Activated CD8-positive, alpha-beta memory T cell treated with anti-CD3 and anti-CD28 coated beads, Interleukin-2, amount 10 ng/mL, durations not matched to agents 7 days and 5 days (primary cell): ENCODE results near the gene TACR1. TPM values are rescaled to one million over a fixed set of nuclear protein-coding genes. Genes with fewer than 3 reads are reported as not detected.
"Not testable (repeated sequence)": the region's sequence is repeated elsewhere in the genome, so short reads cannot be mapped to it uniquely, and the experiment has no call there.

ENCODE experiments used
- ATAC-seq: fragments of 150-1000 bp; cut with Tn5 transposase; one replicate; pipeline ENCODE4 v1.10.0; 2021; ENCODE audit warnings: moderate library complexity
- CTCF ChIA-PET: fragments of 350-600 bp; sonication (Branson Sonifier 250); formaldehyde crosslinking; loops from one replicate; lab custom pipeline; 2021; ENCODE audit warnings: antibody characterized with exemption; lab: Charles Lee
- DNase-seq: peaks from one replicate; pipeline ENCODE4 v3.0.0-alpha.2; 2020
- H3K27ac Mint-ChIP-seq: one replicate; pipeline ENCODE4 v1.8.0; 2021; ENCODE audit warnings: mild to moderate bottlenecking, mixed read lengths
- H3K27me3 Mint-ChIP-seq: one replicate; pipeline ENCODE4 v1.8.0; 2021; ENCODE audit warnings: mixed read lengths
- H3K36me3 Mint-ChIP-seq: one replicate; pipeline ENCODE4 v1.8.0; 2021; ENCODE audit warnings: mild to moderate bottlenecking, mixed read lengths
- H3K4me1 Mint-ChIP-seq: one replicate; pipeline ENCODE4 v1.8.0; 2021; ENCODE audit warnings: mixed read lengths
- H3K4me3 Mint-ChIP-seq: one replicate; pipeline ENCODE4 v1.8.0; 2021; ENCODE audit warnings: mild to moderate bottlenecking, moderate library complexity, mixed read lengths
- H3K9me3 Mint-ChIP-seq: one replicate; pipeline ENCODE4 v1.8.0; 2022; ENCODE audit warnings: low read depth, mixed read lengths
- total RNA-seq, 2 experiments: library from RNA; stranded (reverse); gene quantifications; one replicate each; pipeline ENCODE4 v1.2.3, GENCODE V29; 2021

Gene TACR1
- total RNA-seq, 2 experiments from 2014 or later, result not detected

GRCh38 chr2:75219213-75219612 lies 19.9 kb upstream of the TACR1 start:
- H3K36me3 Mint-ChIP-seq, H3K27me3 Mint-ChIP-seq, DNase-seq, H3K27ac Mint-ChIP-seq, ATAC-seq, H3K4me3 Mint-ChIP-seq, H3K4me1 Mint-ChIP-seq, H3K9me3 Mint-ChIP-seq: not testable (repeated sequence)
- CTCF ChIA-PET, result interaction anchor here (0.7 kb wide), 1 partner anchor 13 kb away, joined by 3 read pairs; no protein-coding TSS in a partner anchor

- no peak overlapping the region for H3K4me3 Mint-ChIP-seq
- no peak for ATAC-seq
- DNase-seq, result no peak
- H3K4me1 Mint-ChIP-seq, result peaks cover 2% of the 10 kb centered on the region
- CTCF ChIA-PET, result no interaction called here
- peaks cover 4% of the 10 kb centered on the region for H3K27me3 Mint-ChIP-seq
- H3K36me3 Mint-ChIP-seq, result no peaks in the 10 kb centered on the region
- no peak overlapping the region for H3K27ac Mint-ChIP-seq
- no peaks in the 10 kb centered on the region for H3K9me3 Mint-ChIP-seq
Observed at GRCh38 chr2:75211266-75211770, 12.0 kb upstream of the TACR1 start.

- Mint-ChIP-seq H3K4me3 (no peak overlapping the region), H3K36me3 (no peaks in the 10 kb centered on the region), H3K9me3 (no peaks in the 10 kb centered on the region), H3K27me3 (peaks cover 11% of the 10 kb centered on the region), H3K4me1 (peaks cover 2% of the 10 kb centered on the region), H3K27ac (no peak overlapping the region)
- DNase-seq, result no peak
- CTCF ChIA-PET, result no interaction called here
- ATAC-seq, result no peak
Observed at GRCh38 chr2:75210409-75210808, 11.1 kb upstream of the TACR1 start.

GRCh38 chr2:75208738-75209137 lies 9.4 kb upstream of the TACR1 start:
- H3K9me3 Mint-ChIP-seq, result no peaks in the 10 kb centered on the region
- CTCF ChIA-PET, result no interaction called here
- ATAC-seq, result no peak

GRCh38 chr2:75204833-75205232 lies 5.5 kb upstream of the TACR1 start:
- CTCF ChIA-PET, result no interaction called here

More at GRCh38 chr2:75208738-75209137, 9.4 kb upstream of the TACR1 start:
- Mint-ChIP-seq H3K27me3 (peaks cover 19% of the 10 kb centered on the region), H3K36me3 (no peaks in the 10 kb centered on the region), H3K27ac (no peak overlapping the region), H3K4me3 (no peak overlapping the region), H3K4me1 (peaks cover 2% of the 10 kb centered on the region)
- no peak for DNase-seq

GRCh38 chr2:75202359-75202758 lies 3.0 kb upstream of the TACR1 start:
- no peak for ATAC-seq
- peaks cover 73% of the 10 kb centered on the region for H3K27me3 Mint-ChIP-seq
- no peak for DNase-seq

More at GRCh38 chr2:75204833-75205232, 5.5 kb upstream of the TACR1 start:
- Mint-ChIP-seq H3K4me3 (no peak overlapping the region), H3K36me3 (no peaks in the 10 kb centered on the region), H3K9me3 (no peaks in the 10 kb centered on the region), H3K4me1 (peaks cover under 1% of the 10 kb centered on the region), H3K27me3 (peaks cover 48% of the 10 kb centered on the region), H3K27ac (no peak overlapping the region)
- ATAC-seq (no peak), DNase-seq (no peak)

GRCh38 chr2:75200140-75201096 lies 1.1 kb upstream of the TACR1 start:
- CTCF ChIA-PET, result interaction anchor here (1.0 to 1.3 kb wide), 2 partner anchors 42 to 281 kb away, joined by 3 to 4 read pairs; no protein-coding TSS in a partner anchor
- Mint-ChIP-seq H3K4me1 (peaks cover 5% of the 10 kb centered on the region), H3K36me3 (no peaks in the 10 kb centered on the region), H3K9me3 (no peaks in the 10 kb centered on the region), H3K27ac (no peak overlapping the region), H3K27me3 (peaks cover 77% of the 10 kb centered on the region), H3K4me3 (no peak overlapping the region)
- no peak for ATAC-seq
- no peak for DNase-seq

More at GRCh38 chr2:75202359-75202758, 3.0 kb upstream of the TACR1 start:
- no peaks in the 10 kb centered on the region for H3K36me3 Mint-ChIP-seq
- CTCF ChIA-PET, result interaction anchor here (1.3 kb wide), 1 partner anchor 282 kb away, joined by 3 read pairs; no protein-coding TSS in a partner anchor
- H3K4me1 Mint-ChIP-seq, result peaks cover 5% of the 10 kb centered on the region
- H3K27ac Mint-ChIP-seq, result no peak overlapping the region
- H3K9me3 Mint-ChIP-seq, result no peaks in the 10 kb centered on the region
- no peak overlapping the region for H3K4me3 Mint-ChIP-seq

- Mint-ChIP-seq H3K4me1 (peaks cover 5% of the 10 kb centered on the region), H3K27me3 (peaks cover 60% of the 10 kb centered on the region), H3K9me3 (no peaks in the 10 kb centered on the region), H3K4me3 (no peak overlapping the region), H3K36me3 (no peaks in the 10 kb centered on the region), H3K27ac (no peak overlapping the region)
- no peak for ATAC-seq
- CTCF ChIA-PET, result no interaction called here
- DNase-seq, result no peak
Observed at GRCh38 chr2:75195076-75195691, 4.1 kb downstream of the TACR1 start.

GRCh38 chr2:75194184-75194868 lies 5.0 kb downstream of the TACR1 start:
- DNase-seq (no peak), ATAC-seq (no peak)
- H3K4me1 Mint-ChIP-seq, result no peaks in the 10 kb centered on the region
- H3K4me3 Mint-ChIP-seq, result no peak overlapping the region
- H3K27ac Mint-ChIP-seq, result no peak overlapping the region
- no peaks in the 10 kb centered on the region for H3K9me3 Mint-ChIP-seq
- peaks cover 55% of the 10 kb centered on the region for H3K27me3 Mint-ChIP-seq
- no peaks in the 10 kb centered on the region for H3K36me3 Mint-ChIP-seq
- CTCF ChIA-PET, result no interaction called here

GRCh38 chr2:75192496-75192895 lies 6.8 kb downstream of the TACR1 start:
- CTCF ChIA-PET, result no interaction called here
- Mint-ChIP-seq H3K9me3 (no peaks in the 10 kb centered on the region), H3K4me3 (no peak overlapping the region), H3K27me3 (peaks cover 38% of the 10 kb centered on the region), H3K36me3 (no peaks in the 10 kb centered on the region), H3K27ac (no peak overlapping the region), H3K4me1 (no peaks in the 10 kb centered on the region)
- ATAC-seq, result no peak
- DNase-seq, result no peak

GRCh38 chr2:75190271-75190990 lies 8.9 kb downstream of the TACR1 start:
- CTCF ChIA-PET, result no interaction called here

GRCh38 chr2:75186821-75187220 lies 12.5 kb downstream of the TACR1 start:
- H3K36me3 Mint-ChIP-seq, result no peaks in the 10 kb centered on the region
- CTCF ChIA-PET, result interaction anchor here (0.5 kb wide), 1 partner anchor 76 kb away, joined by 3 read pairs; no protein-coding TSS in a partner anchor

More at GRCh38 chr2:75190271-75190990, 8.9 kb downstream of the TACR1 start:
- H3K27me3 Mint-ChIP-seq, result peaks cover 22% of the 10 kb centered on the region
- H3K4me3 Mint-ChIP-seq, result no peak overlapping the region
- H3K9me3 Mint-ChIP-seq, result no peaks in the 10 kb centered on the region
- no peak for DNase-seq
- H3K36me3 Mint-ChIP-seq, result no peaks in the 10 kb centered on the region
- no peaks in the 10 kb centered on the region for H3K4me1 Mint-ChIP-seq
- no peak overlapping the region for H3K27ac Mint-ChIP-seq
- no peak for ATAC-seq

More at GRCh38 chr2:75186821-75187220, 12.5 kb downstream of the TACR1 start:
- ATAC-seq (no peak), DNase-seq (no peak)
- no peaks in the 10 kb centered on the region for H3K9me3 Mint-ChIP-seq
- H3K4me3 Mint-ChIP-seq, result no peak overlapping the region
- H3K27me3 Mint-ChIP-seq, result peaks cover 7% of the 10 kb centered on the region
- no peak overlapping the region for H3K27ac Mint-ChIP-seq
- H3K4me1 Mint-ChIP-seq, result no peaks in the 10 kb centered on the region
